ENCODE data around the gene KCNIP1.

The KCNIP1 gene

GRCh38 chr5:170483701-170484458 is 19.9 kb upstream of the KCNIP1 start:
- DNase-seq (ENCODE audit: low read depth), result peak; percentile 54

GRCh38 chr5:170484459-170484831 is 19.4 kb upstream of the KCNIP1 start:
- DNase-seq (ENCODE audit: low read depth), result no peak

GRCh38 chr5:170484847-170485615 is 18.8 kb upstream of the KCNIP1 start:
- no peak for DNase-seq (ENCODE audit: low read depth)

- no peak for DNase-seq (ENCODE audit: low read depth)
Observed at GRCh38 chr5:170485616-170485911, 18.3 kb upstream of the KCNIP1 start.

- DNase-seq (ENCODE audit: low read depth), result no peak
Observed at GRCh38 chr5:170486371-170486770, 17.4 kb upstream of the KCNIP1 start.

- DNase-seq (ENCODE audit: low read depth), result no peak
Observed at GRCh38 chr5:170488570-170488969, 15.2 kb upstream of the KCNIP1 start.

- DNase-seq (ENCODE audit: low read depth), result no peak
Observed at GRCh38 chr5:170489199-170489598, 14.6 kb upstream of the KCNIP1 start.

- no peak for DNase-seq (ENCODE audit: low read depth)
Observed at GRCh38 chr5:170490381-170490780, 13.4 kb upstream of the KCNIP1 start.

- DNase-seq (ENCODE audit: low read depth), result peak; percentile 78
Observed at GRCh38 chr5:170491479-170491878, 12.3 kb upstream of the KCNIP1 start.

GRCh38 chr5:170493028-170493820 is 10.6 kb upstream of the KCNIP1 start:
- DNase-seq (ENCODE audit: low read depth), result no peak

GRCh38 chr5:170494041-170494440 is 9.8 kb upstream of the KCNIP1 start:
- no peak for DNase-seq (ENCODE audit: low read depth)

GRCh38 chr5:170495825-170496661 is 7.8 kb upstream of the KCNIP1 start:
- no peak for DNase-seq (ENCODE audit: low read depth)

GRCh38 chr5:170496662-170497028 is 7.2 kb upstream of the KCNIP1 start:
- no peak for DNase-seq (ENCODE audit: low read depth)

GRCh38 chr5:170497311-170498038 is 6.3 kb upstream of the KCNIP1 start:
- DNase-seq (ENCODE audit: low read depth), result no peak

- DNase-seq (ENCODE audit: low read depth), result no peak
Observed at GRCh38 chr5:170498811-170499351, 4.9 kb upstream of the KCNIP1 start.

GRCh38 chr5:170499621-170500020 is 4.2 kb upstream of the KCNIP1 start:
- no peak for DNase-seq (ENCODE audit: low read depth)

GRCh38 chr5:170501361-170501760 is 2.5 kb upstream of the KCNIP1 start:
- no peak for DNase-seq (ENCODE audit: low read depth)

- DNase-seq (ENCODE audit: low read depth), result no peak
Observed at GRCh38 chr5:170501931-170502330, 1.9 kb upstream of the KCNIP1 start.

GRCh38 chr5:170504616-170505266 is 921 bp downstream of the KCNIP1 start:
- no peak for DNase-seq (ENCODE audit: low read depth)

- no peak for DNase-seq (ENCODE audit: low read depth)
Observed at GRCh38 chr5:170508036-170508435, 4.2 kb downstream of the KCNIP1 start.
